ENCODE data around the gene HDGFL1.

The HDGFL1 gene

GRCh38 chr6:22544476-22544875, 24.9 kb upstream of the HDGFL1 start:
- TF ChIP-seq CTCF (IDR thresholded peaks at IDR 0.05; ENCODE audit: low read depth, low read length), result no peak
- in situ Hi-C loops (cut with HindIII; ENCODE audit: low sequenced_read_pairs), result no loop called here
- DNase-seq (ENCODE audit: low read depth, low spot score), result no peak
- H3K4me3 ChIP-seq (ENCODE audit: low read depth, low read length), result no peak overlapping the region

- in situ Hi-C loops (cut with HindIII; ENCODE audit: low sequenced_read_pairs), result no loop called here
- no peak for DNase-seq (ENCODE audit: low read depth, low spot score)
- no peak for TF ChIP-seq CTCF (IDR thresholded peaks at IDR 0.05; ENCODE audit: low read depth, low read length)
- no peak overlapping the region for H3K4me3 ChIP-seq (ENCODE audit: low read depth, low read length)
These were observed 24.3 kb upstream of the HDGFL1 start for GRCh38 chr6:22545051-22545450.

- no peak for DNase-seq (ENCODE audit: low read depth, low spot score)
- TF ChIP-seq CTCF (IDR thresholded peaks at IDR 0.05; ENCODE audit: low read depth, low read length), result no peak
- in situ Hi-C loops (cut with HindIII; ENCODE audit: low sequenced_read_pairs), result no loop called here
- no peak overlapping the region for H3K4me3 ChIP-seq (ENCODE audit: low read depth, low read length)
These were observed 23.1 kb upstream of the HDGFL1 start for GRCh38 chr6:22546236-22546635.

- peak; percentile 77 for DNase-seq (ENCODE audit: low read depth, low spot score)
- no peak overlapping the region for H3K4me3 ChIP-seq (ENCODE audit: low read depth, low read length)
- in situ Hi-C loops (cut with HindIII; ENCODE audit: low sequenced_read_pairs), result no loop called here
- TF ChIP-seq CTCF (IDR thresholded peaks at IDR 0.05; ENCODE audit: low read depth, low read length), result no peak
These were observed 18.2 kb upstream of the HDGFL1 start for GRCh38 chr6:22550971-22551670.

- no peak for TF ChIP-seq CTCF (IDR thresholded peaks at IDR 0.05; ENCODE audit: low read depth, low read length)
- no peak overlapping the region for H3K4me3 ChIP-seq (ENCODE audit: low read depth, low read length)
- DNase-seq (ENCODE audit: low read depth, low spot score), result no peak
- in situ Hi-C loops (cut with HindIII; ENCODE audit: low sequenced_read_pairs), result no loop called here
These were observed 13.1 kb upstream of the HDGFL1 start for GRCh38 chr6:22556266-22556665.

- in situ Hi-C loops (cut with HindIII; ENCODE audit: low sequenced_read_pairs), result no loop called here
- TF ChIP-seq CTCF (IDR thresholded peaks at IDR 0.05; ENCODE audit: low read depth, low read length), result no peak
- H3K4me3 ChIP-seq (ENCODE audit: low read depth, low read length), result no peak overlapping the region
- no peak for DNase-seq (ENCODE audit: low read depth, low spot score)
These were observed 12.4 kb upstream of the HDGFL1 start for GRCh38 chr6:22557007-22557406.

Measured in astrocyte of the spinal cord (primary cell).